Glutamatergic neuron (in vitro differentiated cells): Measurements from ENCODE around the gene ZNF691. TPM values are rescaled to one million over a fixed set of nuclear protein-coding genes. Genes with fewer than 3 reads are reported as not detected.

Experiments
- DNase-seq: peaks from one replicate; pipeline ENCODE4 v3.0.0; 2022
- H3K27ac Mint-ChIP-seq: one replicate; pipeline ENCODE4 v1.8.0; 2020; ENCODE audit warnings: mild to moderate bottlenecking, mixed read lengths, inconsistent platforms; ENCODE audit not compliant: unreplicated experiment
- H3K27me3 Mint-ChIP-seq: one replicate; pipeline ENCODE4 v1.8.0; 2020; ENCODE audit warnings: mild to moderate bottlenecking, moderate library complexity, mixed read lengths, inconsistent platforms; ENCODE audit not compliant: unreplicated experiment
- H3K36me3 Mint-ChIP-seq: one replicate; pipeline ENCODE4 v1.8.0; 2020; ENCODE audit warnings: mild to moderate bottlenecking, mixed read lengths, inconsistent platforms; ENCODE audit not compliant: unreplicated experiment
- H3K4me1 Mint-ChIP-seq: one replicate; pipeline ENCODE4 v1.8.0; 2020; ENCODE audit warnings: mild to moderate bottlenecking, low read depth, mixed read lengths, inconsistent platforms; ENCODE audit not compliant: unreplicated experiment
- H3K4me3 Mint-ChIP-seq: one replicate; pipeline ENCODE4 v1.8.0; 2020; ENCODE audit warnings: mild to moderate bottlenecking, mixed read lengths, inconsistent platforms; ENCODE audit not compliant: unreplicated experiment
- H3K9me3 Mint-ChIP-seq: one replicate; pipeline ENCODE4 v1.8.0; 2020; ENCODE audit warnings: mild to moderate bottlenecking, moderate library complexity, mixed read lengths, inconsistent platforms; ENCODE audit not compliant: unreplicated experiment
- long read RNA-seq: library from polyadenylated mRNA; unstranded; transcript quantifications from one replicate; pipeline ENCODE4 v2.0.0, GENCODE V29; 2020; ENCODE audit not compliant: unreplicated experiment
- total RNA-seq: library from RNA; stranded (reverse); fragmentation: NEBNext Ultra II Directional; extraction: Animal tissue kit (Norgen Biotek cat#: 25700); gene quantifications from one replicate; pipeline ENCODE4 v1.2.1, GENCODE V29; 2021; ENCODE audit not compliant: unreplicated experiment
- TF ChIP-seq, protein P1 (sequence below): fragments of 200-600 bp; sonication (generic); IDR thresholded peaks from one replicate; pipeline ENCODE4 v1.5.0; 2021; ENCODE audit not compliant: partially characterized antibody, unreplicated experiment

ZNF691 gene
- 9.5 TPM for total RNA-seq
- long read RNA-seq, partial matches to known transcripts, result 0 of 8 reads
- long read RNA-seq, other reads (novel, unspliced or antisense), result 0 of 8 reads

DNA sequence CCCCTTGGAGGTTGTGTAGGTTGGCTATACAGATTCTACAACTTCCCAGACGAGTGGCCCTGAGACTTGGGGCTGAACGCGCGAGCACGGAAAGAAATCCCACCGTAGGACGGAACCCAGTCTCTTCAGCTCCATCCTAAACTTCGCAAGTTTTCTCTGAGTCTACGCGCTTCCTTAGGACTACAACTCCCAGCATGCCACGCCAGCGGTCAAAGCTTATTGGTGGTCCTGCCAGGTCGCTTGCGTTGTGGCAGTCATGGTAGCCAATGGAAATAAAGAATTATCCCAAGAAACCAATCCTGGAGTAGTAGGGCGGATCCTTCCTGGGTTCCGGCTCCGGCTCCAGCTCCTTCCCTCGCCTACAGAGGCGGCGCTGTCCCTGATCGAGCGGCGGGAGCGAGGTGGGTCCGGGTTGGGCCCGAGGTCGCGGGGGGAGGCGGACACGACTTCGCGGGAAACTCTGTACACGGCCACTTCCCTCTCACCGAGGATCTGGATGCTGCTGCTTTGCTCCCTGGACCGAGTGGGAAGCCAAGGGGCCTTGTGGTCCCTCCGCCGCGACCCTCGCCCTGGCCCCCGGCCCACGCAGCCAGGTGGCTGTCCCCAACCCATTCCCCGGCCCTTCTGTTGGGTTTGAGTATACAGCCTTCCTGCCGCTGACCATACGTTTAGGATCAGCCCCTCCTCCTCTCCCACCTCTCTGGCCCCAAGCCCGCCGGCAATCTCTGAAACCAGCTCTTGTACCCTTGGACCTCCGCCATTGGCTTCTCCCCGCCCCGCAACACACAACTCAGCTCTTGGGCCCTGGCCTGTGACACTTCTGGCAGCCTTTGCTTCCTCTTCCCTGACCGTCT lies at the start of gene ZNF691:
Gene ZNF691, plus strand, starts transcription at position 357 of the 854 bp plus-strand sequence. CDS start 3,046 bp downstream, outside the sequence.
- Mint-ChIP-seq H3K27me3 (peaks cover 2% of the 10 kb centered on the region), H3K4me1 (peaks cover 5% of the 10 kb centered on the region), H3K9me3 (peaks cover 3% of the 10 kb centered on the region), H3K36me3 (peaks cover 10% of the 10 kb centered on the region), H3K27ac (peak within 1 kb of the TSS; percentile 87), H3K4me3 (peak within 1 kb of the TSS; percentile 100)
- peak; percentile 86 for DNase-seq
- TF ChIP-seq, protein P1, sequence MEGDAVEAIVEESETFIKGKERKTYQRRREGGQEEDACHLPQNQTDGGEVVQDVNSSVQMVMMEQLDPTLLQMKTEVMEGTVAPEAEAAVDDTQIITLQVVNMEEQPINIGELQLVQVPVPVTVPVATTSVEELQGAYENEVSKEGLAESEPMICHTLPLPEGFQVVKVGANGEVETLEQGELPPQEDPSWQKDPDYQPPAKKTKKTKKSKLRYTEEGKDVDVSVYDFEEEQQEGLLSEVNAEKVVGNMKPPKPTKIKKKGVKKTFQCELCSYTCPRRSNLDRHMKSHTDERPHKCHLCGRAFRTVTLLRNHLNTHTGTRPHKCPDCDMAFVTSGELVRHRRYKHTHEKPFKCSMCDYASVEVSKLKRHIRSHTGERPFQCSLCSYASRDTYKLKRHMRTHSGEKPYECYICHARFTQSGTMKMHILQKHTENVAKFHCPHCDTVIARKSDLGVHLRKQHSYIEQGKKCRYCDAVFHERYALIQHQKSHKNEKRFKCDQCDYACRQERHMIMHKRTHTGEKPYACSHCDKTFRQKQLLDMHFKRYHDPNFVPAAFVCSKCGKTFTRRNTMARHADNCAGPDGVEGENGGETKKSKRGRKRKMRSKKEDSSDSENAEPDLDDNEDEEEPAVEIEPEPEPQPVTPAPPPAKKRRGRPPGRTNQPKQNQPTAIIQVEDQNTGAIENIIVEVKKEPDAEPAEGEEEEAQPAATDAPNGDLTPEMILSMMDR, result no peak

DNA sequence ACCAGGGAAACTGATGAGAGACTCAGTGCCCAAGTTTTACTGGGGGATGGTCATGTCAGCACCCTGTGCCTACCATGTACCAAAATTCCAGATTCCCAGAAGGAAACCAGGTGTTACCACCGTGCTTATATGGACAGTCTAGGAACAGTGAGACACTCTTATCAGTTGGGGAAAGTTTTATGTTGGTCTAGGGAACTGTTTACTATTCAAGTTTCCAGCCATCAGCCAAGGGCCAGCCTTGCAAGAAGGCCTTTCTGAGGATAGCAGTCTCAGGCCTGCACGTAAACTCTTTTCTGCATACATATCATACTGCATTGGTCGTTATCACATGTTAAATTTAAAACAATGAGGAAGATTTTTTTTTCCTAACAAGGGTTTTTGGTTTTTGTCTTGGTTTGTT lies 49.0 kb upstream of the ZNF691 start:
- TF ChIP-seq, protein P1, result no peak
- Mint-ChIP-seq H3K4me3 (no peak overlapping the region), H3K9me3 (peaks cover 2% of the 10 kb centered on the region), H3K27ac (no peak overlapping the region), H3K27me3 (peaks cover 4% of the 10 kb centered on the region), H3K4me1 (peaks cover 9% of the 10 kb centered on the region), H3K36me3 (no peaks in the 10 kb centered on the region)
- DNase-seq, result no peak

DNA sequence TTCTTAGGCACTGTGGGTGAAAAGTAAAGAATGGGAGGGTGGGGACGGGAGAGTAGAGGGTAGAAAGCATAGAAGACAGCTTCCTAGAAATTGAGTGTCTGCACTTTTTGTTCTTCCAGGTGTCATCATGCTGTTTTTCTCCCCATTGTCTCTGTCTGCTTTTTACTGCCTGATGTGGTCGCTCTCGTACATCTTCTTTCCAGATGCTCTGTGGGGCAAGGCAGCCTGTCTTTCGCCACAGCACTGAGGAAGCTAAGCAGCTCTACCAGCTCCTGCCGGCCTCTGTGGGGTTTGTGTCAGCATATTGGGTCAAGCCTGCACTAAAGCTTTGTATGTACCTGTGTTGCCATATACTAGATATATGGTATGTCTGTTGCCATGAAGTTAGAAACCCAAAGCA lies 48.4 kb upstream of the ZNF691 start:
- no peaks in the 10 kb centered on the region for H3K36me3 Mint-ChIP-seq
- TF ChIP-seq, protein P1, result no peak
- H3K4me1 Mint-ChIP-seq, result peaks cover 9% of the 10 kb centered on the region
- peaks cover 4% of the 10 kb centered on the region for H3K27me3 Mint-ChIP-seq
- H3K27ac Mint-ChIP-seq, result no peak overlapping the region
- peaks cover 2% of the 10 kb centered on the region for H3K9me3 Mint-ChIP-seq
- no peak for DNase-seq
- no peak overlapping the region for H3K4me3 Mint-ChIP-seq

DNA sequence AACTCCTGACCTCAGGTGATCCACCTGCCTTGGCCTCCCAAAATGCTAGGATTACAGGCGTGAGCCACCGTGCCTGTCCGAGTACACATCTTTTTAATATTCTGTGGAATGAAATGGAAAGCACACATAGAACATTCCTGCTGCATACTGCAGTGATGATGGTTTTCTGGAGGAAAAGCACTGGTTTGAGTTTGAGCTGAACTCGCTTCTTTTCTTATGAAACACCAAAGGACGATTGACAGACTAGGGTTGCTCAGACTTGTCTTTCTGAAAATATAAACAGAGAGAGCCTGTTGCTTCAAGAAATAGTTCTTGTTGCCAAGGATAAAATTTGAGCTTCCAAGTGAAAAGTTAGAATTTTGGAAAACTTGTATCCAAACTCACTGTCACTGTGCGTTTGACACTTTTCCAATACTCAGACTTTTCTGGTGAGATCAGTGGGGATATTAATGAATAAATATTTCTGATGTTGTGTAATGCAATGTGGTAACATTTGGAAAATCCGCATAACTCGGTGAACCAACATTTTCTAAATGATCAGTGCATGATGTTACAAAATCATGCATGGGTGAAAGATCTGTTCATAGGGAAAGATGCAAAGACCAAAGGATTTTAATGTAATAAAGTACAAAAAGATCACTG lies 44.5 kb upstream of the ZNF691 start:
- no peak overlapping the region for H3K4me3 Mint-ChIP-seq
- TF ChIP-seq, protein P1, result no peak
- H3K27ac Mint-ChIP-seq, result no peak overlapping the region
- H3K36me3 Mint-ChIP-seq, result peaks cover 10% of the 10 kb centered on the region
- no peaks in the 10 kb centered on the region for H3K27me3 Mint-ChIP-seq
- no peak for DNase-seq
- H3K4me1 Mint-ChIP-seq, result peaks cover 9% of the 10 kb centered on the region
- no peaks in the 10 kb centered on the region for H3K9me3 Mint-ChIP-seq

DNA sequence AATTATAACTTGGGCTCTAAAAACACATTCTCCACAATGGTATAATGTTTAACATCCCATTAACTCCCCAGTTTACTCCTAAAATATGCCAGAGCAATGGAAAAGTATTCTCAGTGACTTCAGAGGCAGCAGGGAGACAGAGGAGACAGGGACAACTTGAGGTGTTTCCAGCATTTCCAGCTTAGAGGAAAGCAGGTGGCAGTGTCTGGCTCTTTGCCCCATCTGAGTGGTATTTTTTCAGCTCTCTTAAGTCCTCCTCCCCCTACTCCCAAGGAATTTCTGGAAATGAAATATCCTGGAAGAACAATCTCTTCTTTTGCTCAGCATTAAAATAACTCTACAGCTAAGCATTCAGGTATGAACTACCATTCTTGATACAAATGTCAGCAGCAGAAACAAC lies 40.2 kb upstream of the ZNF691 start:
- H3K4me3 Mint-ChIP-seq, result no peak overlapping the region
- H3K9me3 Mint-ChIP-seq, result peaks cover 5% of the 10 kb centered on the region
- H3K36me3 Mint-ChIP-seq, result peaks cover 10% of the 10 kb centered on the region
- H3K27ac Mint-ChIP-seq, result no peak overlapping the region
- no peak for DNase-seq
- H3K27me3 Mint-ChIP-seq, result peaks cover 4% of the 10 kb centered on the region
- H3K4me1 Mint-ChIP-seq, result peaks cover 20% of the 10 kb centered on the region
- TF ChIP-seq, protein P1, result no peak
